Calu3 (cell line): ENCODE data around the gene CFAP45. TPM values are rescaled to one million over a fixed set of nuclear protein-coding genes. Genes with fewer than 3 reads are reported as not detected.

Source experiments
- BruUV-seq: library from RNA; stranded (reverse); fragments of 400-500 nt; replicated peaks from 2 replicates; lab custom pipeline; 2021; lab: Mats Ljungman, UMichigan
- CTCF ChIA-PET: fragments of 300-600 bp; sonication (Branson Sonifier 250); formaldehyde crosslinking; loops from one replicate; lab custom pipeline; 2022; ENCODE audit warnings: antibody characterized with exemption; lab: Charles Lee
- DNase-seq: peaks from one replicate; pipeline ENCODE4 v3.0.0; 2022
- H3K27ac Mint-ChIP-seq: one replicate; pipeline ENCODE4 v1.8.0; 2022; ENCODE audit warnings: mixed read lengths; ENCODE audit not compliant: unreplicated experiment
- H3K27me3 Mint-ChIP-seq: one replicate; pipeline ENCODE4 v1.8.0; 2022; ENCODE audit warnings: mixed read lengths; ENCODE audit not compliant: unreplicated experiment
- H3K36me3 Mint-ChIP-seq: one replicate; pipeline ENCODE4 v1.8.0; 2022; ENCODE audit warnings: mild to moderate bottlenecking, moderate library complexity, mixed read lengths; ENCODE audit not compliant: insufficient read depth, unreplicated experiment
- H3K4me1 Mint-ChIP-seq: one replicate; pipeline ENCODE4 v1.8.0; 2022; ENCODE audit warnings: mild to moderate bottlenecking, low read depth, mixed read lengths; ENCODE audit not compliant: unreplicated experiment
- H3K4me3 Mint-ChIP-seq: one replicate; pipeline ENCODE4 v1.8.0; 2022; ENCODE audit warnings: mild to moderate bottlenecking, low read depth, moderate library complexity, mixed read lengths; ENCODE audit not compliant: unreplicated experiment
- H3K9me3 Mint-ChIP-seq: one replicate; pipeline ENCODE4 v1.8.0; 2022; ENCODE audit warnings: low read depth, mixed read lengths; ENCODE audit not compliant: unreplicated experiment
- intact Hi-C: fragments of 100-400 bp; cut with micrococcal nuclease; formaldehyde crosslinking; loops from one replicate; pipeline ENCODE4 v1.10.0; 2022; ENCODE audit not compliant: unreplicated experiment
- total RNA-seq: library from RNA; stranded (reverse); gene quantifications from 2 replicates; pipeline ENCODE4 v1.2.3, GENCODE V29; 2022
- TF ChIP-seq, protein P1 (sequence below): fragments of 200-600 bp; IDR thresholded peaks from one replicate; pipeline ENCODE4 v1.8.0; 2022; ENCODE audit warnings: antibody characterized with exemption; ENCODE audit not compliant: unreplicated experiment

The CFAP45 gene
- total RNA-seq, 1 experiment from 2014 or later, result 1.8 TPM

DNA sequence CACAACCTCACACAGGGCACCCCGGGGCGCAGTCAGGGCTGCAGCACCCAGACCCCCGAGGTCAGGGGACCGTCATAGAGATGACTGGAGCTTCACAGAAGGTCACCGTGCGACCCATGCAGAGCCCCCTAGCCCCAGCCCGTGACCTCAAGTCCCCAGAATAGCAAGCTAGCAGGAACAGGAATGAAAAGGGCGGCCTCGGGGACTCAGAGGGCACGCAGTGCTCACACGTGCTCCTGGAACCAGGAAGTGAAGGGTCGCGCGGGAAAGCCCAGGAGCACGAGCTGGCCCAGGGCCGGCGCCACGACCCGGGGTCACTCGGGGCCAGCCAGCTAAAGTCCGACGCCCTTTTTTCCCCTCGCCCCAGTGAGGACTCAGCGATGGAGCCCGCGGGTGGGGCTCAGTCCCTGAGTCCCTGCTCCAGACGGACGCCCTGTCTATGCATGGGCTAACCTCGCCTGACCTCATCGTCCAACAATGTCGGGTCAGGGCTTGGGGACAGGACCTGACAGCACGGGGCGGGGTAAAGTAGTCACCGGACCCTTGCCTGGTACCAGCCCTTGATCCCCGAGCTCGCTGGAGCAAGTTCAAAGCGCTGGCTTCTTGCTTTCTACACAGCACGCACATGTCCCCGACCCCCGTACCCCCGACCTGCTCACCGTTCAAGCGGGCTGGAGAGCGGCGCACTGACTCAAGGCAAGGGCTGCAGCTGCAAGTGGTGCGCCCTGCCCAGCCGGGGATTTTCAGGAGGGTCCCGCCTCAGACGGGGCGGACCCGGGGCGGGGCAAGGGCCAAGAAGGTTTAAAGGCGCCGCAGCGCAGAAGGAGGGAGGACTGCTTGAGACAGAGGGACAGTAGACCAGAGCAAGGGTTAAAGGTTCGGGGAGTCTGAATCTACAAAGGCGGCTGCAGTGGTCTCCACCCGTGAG lies 25.1 kb upstream of the CFAP45 start, which contains the start of gene TAGLN2:
Gene TAGLN2, minus strand, starts transcription at position 717 of the 928 bp plus-strand sequence. CDS start 4,998 bp downstream, outside the sequence.
- CTCF ChIA-PET, result interaction anchor here (0.8 to 6.6 kb wide), 12 partner anchors 9 to 144 kb away, joined by 3 to 42 read pairs (median 6); partner anchors contain the start of genes DUSP23 and IGSF9
- Mint-ChIP-seq H3K4me3 (peak within 1 kb of the TSS; percentile 83), H3K36me3 (peaks cover 64% of the 10 kb centered on the region), H3K27me3 (no peaks in the 10 kb centered on the region), H3K4me1 (peaks cover 48% of the 10 kb centered on the region), H3K9me3 (no peaks in the 10 kb centered on the region), H3K27ac (peak within 1 kb of the TSS; percentile 98)
- no TSS peak for BruUV-seq
- TF ChIP-seq, protein P1, sequence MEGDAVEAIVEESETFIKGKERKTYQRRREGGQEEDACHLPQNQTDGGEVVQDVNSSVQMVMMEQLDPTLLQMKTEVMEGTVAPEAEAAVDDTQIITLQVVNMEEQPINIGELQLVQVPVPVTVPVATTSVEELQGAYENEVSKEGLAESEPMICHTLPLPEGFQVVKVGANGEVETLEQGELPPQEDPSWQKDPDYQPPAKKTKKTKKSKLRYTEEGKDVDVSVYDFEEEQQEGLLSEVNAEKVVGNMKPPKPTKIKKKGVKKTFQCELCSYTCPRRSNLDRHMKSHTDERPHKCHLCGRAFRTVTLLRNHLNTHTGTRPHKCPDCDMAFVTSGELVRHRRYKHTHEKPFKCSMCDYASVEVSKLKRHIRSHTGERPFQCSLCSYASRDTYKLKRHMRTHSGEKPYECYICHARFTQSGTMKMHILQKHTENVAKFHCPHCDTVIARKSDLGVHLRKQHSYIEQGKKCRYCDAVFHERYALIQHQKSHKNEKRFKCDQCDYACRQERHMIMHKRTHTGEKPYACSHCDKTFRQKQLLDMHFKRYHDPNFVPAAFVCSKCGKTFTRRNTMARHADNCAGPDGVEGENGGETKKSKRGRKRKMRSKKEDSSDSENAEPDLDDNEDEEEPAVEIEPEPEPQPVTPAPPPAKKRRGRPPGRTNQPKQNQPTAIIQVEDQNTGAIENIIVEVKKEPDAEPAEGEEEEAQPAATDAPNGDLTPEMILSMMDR, result no peak
- peak; percentile 95 for DNase-seq
- intact Hi-C loops, result no loop called here

GRCh38 chr1:159924025-159924790 lies 24.2 kb upstream of the CFAP45 start:
- Mint-ChIP-seq H3K4me3 (peak overlapping the region; percentile 83), H3K27me3 (no peaks in the 10 kb centered on the region), H3K36me3 (peaks cover 73% of the 10 kb centered on the region), H3K27ac (peak overlapping the region; percentile 98), H3K4me1 (peaks cover 48% of the 10 kb centered on the region), H3K9me3 (no peaks in the 10 kb centered on the region)
- TSS peak; percentile 54 for BruUV-seq
- intact Hi-C loops, result no loop called here
- DNase-seq, result peak; percentile 95
- TF ChIP-seq, protein P1, result no peak
- CTCF ChIA-PET, result interaction anchor here (0.8 to 6.6 kb wide), 12 partner anchors 8 to 125 kb away, joined by 3 to 42 read pairs (median 6); partner anchors contain the start of gene IGSF9

DNA sequence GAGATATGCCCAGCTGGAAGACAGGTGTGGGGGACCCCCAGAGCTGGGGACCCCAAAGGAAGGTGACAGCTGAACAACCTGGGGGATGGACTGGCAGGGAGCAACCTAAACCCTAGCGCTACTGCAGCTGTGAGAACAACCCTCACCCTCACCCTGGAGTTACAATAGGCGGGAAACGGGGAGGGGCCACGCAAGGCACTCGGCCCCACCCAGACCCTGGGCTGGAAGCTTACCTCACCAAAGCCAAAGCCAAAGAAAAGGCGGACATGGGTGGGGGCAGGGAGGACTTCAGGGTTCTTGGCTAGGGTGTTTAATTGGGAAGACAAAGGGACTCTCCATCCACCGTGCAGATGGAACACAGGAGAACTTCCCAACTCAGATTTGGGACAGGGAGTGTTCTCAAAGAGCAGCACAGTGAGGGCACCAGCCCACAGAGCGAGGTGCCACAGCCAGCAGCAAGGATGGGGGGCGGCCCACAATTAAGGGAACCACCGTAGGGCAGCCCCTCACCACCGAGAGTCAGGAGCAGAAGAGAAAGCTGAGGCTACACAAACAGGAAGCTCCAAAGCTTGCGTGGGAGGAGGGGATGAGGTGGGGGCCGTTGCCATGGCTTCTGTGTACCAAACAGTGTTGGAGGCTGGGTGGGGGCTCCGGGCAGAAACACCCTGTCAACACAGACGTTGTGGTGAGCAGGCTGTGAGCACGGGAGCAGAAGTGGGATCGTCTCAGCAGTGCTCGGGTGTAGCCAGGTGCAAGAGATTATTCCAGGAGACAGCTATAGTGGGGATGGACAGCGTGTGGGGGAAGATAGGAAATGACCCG lies 23.4 kb upstream of the CFAP45 start:
- TF ChIP-seq, protein P1, result no peak
- intact Hi-C loops, result loop anchor here (1.0 kb wide), 2 partner anchors 9 to 23 kb away; partner anchors contain the start of gene CFAP45
- peak; percentile 90 for DNase-seq
- H3K27ac Mint-ChIP-seq, result peak overlapping the region; percentile 97
- CTCF ChIA-PET, result interaction anchor here (0.6 to 6.6 kb wide), 11 partner anchors 8 to 125 kb away, joined by 3 to 42 read pairs (median 5); partner anchors contain the start of genes CFAP45 and IGSF9
- H3K36me3 Mint-ChIP-seq, result peaks cover 79% of the 10 kb centered on the region
- BruUV-seq, result TSS peak; percentile 22
- peak overlapping the region; percentile 83 for H3K4me3 Mint-ChIP-seq
- no peaks in the 10 kb centered on the region for H3K9me3 Mint-ChIP-seq
- peaks cover 52% of the 10 kb centered on the region for H3K4me1 Mint-ChIP-seq
- H3K27me3 Mint-ChIP-seq, result no peaks in the 10 kb centered on the region
